ENCODE results near the gene DCD. TPM values are rescaled to one million over a fixed set of nuclear protein-coding genes. Genes with fewer than 3 reads are reported as not detected.
"Not testable (repeated sequence)": the region's sequence is repeated elsewhere in the genome, so short reads cannot be mapped to it uniquely, and the experiment has no call there.

DCD gene
- total RNA-seq, 1 experiment from 2014 or later = not detected

DNA sequence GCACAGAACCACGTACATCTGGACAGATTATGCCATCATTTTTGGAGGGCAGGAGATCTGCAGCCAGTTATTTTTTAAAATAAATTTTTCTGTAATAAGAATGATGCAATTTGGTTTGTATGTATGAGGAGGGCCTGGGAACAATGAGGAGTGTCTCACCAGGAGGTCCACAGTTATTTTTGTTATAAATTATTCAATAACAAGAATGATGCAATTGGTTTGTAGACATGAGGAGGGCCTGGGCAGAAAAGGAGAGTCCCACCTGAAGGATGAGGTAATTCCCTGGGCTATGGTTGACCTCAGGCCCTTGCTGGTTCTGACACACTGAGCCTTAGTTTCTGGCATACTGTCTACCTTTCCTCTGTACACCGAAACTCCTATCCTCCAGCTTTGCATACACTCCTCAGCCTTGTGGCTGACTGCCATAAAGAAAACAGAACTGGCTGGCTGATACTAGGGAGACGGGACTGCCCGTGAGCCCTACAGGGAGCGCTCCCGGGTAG lies 9.0 kb upstream of the DCD start:
- DNase-seq (ENCODE audit: extremely low read depth, low read depth) = no peak

DNA sequence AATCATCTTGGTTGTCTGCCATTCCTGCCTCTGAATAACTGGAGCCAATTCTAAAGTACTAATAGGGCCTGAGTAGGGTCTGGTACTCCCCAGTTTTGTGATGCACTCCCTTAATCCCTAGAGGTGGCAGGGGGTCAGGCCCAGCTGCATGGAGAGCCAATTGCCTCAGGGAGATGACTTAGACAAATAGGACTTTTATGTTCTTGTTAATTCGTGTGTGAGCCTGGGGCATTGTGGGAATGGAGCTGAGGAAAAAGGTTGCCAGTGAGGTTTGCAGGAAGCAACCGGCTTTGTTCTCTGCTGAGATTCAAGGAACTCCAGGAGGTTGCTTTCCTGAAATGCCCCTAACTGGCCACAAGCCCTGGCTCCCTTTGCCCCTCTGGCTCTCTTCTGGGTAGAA lies 6.8 kb upstream of the DCD start:
- no peak for DNase-seq (ENCODE audit: extremely low read depth, low read depth)

DNA sequence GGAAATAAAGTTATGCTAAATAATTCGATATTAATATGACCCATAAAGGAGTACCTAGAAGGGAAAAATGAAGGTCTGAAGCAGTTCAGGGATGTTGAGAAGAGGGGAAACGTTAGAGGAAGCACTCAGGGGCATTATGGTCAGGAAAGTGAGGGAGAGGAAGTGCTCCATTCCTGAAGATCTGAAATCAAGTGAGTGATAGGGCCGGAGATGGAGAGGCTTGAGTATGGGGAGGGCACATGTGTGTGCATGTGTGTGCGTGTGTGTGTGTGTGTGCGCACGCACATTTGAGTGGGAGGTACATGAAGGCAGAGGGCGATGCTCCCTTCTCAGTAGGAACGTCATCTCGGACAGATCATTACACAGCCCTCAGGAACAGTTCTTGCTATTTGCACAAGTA lies 4.9 kb upstream of the DCD start:
- no peak for DNase-seq (ENCODE audit: extremely low read depth, low read depth)

DNA sequence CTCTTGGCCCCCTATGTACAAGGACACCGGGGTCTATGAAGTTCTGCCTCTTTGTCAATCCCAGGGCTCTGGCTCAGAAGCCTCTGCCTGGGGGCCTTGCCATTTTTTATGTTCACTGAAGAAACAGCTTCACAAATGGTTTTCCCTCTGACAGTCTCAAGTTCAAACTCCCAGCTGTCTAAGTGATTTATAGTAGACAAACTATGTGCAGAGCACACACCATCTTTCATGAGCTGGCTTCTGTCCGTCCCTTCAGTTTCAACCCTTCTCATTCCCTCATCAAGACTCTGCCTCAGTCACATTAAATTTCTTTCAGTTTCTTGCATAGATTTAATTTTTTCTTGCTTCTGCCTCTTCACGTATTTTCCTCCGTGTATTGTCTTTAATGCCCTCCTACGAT lies 2.7 kb upstream of the DCD start:
- no peak for DNase-seq (ENCODE audit: extremely low read depth, low read depth)

DNA sequence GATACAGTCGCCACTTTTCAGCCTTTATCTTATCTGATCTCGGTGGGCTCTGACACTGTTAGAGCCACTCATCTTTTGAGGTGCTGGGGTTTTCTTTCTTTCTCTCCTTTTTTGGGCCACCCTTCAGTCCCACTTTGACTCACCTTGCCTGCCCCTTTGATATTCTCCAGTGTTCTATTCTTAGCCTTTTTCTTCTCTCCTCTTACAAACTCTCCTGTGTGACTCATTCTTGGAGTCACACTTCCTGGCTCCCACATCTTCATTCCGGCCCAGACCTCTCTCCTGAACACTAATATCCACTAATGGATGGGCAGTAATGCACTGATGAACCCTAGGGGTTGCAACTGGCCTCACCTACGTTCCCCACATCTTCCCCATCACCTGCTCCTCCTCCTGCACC lies 2.2 kb upstream of the DCD start:
- no peak for DNase-seq (ENCODE audit: extremely low read depth, low read depth)

DNA sequence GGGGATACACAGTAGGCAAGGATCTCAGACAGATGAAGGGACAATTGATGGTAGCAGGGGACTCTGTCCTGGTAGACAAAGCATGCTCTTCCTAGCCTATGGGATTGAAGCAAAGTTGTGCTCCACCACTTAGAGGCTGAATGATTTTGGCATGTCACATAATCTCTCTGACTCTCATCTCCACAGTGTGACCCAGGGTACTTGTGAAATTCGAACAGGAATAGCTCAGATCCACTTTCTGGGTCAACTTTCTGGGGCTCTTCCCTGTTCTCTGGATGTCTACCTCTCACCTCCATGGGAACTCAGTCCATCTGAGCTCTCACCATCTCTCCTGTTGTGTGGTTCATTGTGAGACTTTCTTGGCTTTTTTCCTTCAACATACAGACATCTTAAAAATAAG lies 1.7 kb upstream of the DCD start:
- no peak for DNase-seq (ENCODE audit: extremely low read depth, low read depth)

DNA sequence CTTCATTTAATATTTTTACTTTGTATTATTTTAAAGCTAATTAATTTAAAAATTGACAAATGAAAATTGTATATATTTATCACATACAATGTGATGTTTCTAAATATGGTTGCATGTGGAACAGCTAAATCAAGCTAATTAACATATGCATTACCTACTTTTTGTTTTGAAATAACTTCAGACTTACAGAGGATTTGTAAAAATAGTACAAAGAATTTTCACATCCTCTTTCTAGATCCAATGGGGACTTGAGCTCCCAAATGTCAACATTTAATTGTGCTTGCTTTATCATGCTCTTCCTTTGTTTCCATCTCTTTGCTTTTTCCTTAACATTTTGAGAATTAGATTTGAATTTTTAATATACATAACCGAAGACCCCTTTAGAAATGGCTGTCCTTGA lies 6.6 kb downstream of the DCD start:
- no peak for DNase-seq (ENCODE audit: extremely low read depth, low read depth)

DNA sequence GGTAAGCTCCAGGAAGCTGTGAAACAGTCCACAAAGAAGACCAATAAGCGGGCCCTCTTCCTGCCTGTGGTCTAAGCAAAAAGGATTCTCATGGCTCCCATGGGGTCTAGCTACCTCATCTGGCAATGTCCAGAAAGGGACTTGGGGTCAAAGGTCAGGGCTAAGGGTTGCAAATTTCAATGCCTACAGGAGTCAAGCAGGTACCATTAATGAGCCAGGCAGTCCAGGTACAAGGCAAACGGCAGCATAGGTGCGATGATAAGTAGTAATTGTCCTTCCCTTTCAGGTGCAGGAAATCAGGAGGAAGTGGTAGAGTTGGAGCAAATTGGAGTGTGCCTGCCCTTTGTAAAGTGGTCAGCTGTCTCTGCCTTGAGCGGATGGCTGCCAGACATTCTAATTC lies 7.1 kb downstream of the DCD start:
- no peak for DNase-seq (ENCODE audit: extremely low read depth, low read depth)

DNA sequence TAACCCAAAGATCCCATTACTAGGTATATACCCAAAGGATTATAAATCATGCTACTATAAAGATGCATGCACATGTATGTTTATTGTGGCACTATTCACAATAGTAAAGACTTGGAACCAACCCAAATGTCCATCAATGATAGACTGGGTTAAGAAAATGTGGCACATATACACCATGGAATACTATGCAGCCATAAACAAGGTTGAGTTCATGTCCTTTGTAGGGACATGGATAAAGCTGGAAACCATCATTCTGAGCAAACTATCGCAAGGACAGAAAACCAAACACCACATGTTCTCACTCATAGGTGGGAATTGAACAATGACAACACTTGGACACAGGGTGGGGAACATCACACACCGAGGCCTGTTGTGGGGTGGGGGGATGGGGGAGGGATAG lies 9.1 kb downstream of the DCD start:
- not testable (repeated sequence) for DNase-seq (ENCODE audit: extremely low read depth, low read depth)

DNA sequence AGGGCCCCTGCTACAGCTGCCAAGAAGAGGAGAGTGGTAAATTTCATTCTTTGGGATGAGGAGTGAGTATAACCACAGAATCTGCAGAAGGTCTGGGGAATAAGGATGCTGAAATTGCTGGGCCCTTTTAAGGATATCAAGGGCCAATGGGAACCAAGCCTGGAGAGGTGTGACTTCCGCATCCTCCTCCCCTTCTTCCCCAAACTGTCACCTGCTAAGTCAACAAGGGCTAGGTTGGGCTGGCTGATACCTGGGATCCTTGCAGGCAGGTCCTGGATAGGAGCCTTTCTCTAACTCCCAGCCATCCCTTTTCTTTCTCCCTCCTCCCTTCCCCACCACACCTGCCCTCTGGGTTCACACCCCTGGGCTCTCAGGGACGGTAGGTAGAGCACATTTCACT lies 13.4 kb downstream of the DCD start, which contains the start of gene LACRT:
Gene LACRT, minus strand, starts transcription at position 101 of the 400 bp plus-strand sequence. Its CDS starts 54 bp downstream, at position 47.
- no peak for DNase-seq (ENCODE audit: extremely low read depth, low read depth)

DNA sequence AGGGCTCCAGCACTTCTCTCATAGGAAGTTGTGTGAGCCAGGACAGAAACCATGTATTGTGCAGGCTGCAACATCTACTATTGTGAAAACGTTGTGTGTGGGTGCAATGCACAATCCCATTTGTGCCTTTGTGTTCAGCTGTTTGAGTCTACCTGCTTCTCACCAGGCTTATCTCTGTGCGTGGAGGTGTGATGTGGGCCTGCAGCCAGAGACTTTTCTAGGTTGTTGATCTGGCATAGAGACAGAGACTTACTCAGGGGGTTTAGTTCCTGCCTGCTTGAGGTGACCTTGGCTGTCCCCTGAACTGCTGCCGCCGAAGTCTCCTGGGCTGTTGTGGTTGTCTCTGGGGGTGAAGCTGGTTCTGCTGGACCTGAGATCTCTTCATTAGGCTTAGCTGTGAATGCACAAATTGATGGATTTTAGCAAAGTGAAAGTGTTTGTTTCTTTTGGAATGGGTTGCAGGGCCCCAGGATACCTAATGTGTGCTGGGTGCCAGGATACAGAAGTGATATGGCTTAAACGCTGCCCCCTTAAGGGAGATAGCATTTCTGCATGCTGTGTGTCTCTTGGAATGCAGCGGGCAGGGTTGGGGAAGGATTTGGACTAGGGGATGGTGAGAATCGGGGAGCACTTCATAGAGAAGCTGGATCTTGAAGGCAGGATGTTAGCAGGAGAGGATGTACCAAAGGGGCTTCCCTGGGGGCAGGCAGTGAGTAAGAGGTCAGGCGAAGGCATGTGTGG lies 16.0 kb downstream of the DCD start:
- DNase-seq (ENCODE audit: extremely low read depth, low read depth) = no peak

DNA sequence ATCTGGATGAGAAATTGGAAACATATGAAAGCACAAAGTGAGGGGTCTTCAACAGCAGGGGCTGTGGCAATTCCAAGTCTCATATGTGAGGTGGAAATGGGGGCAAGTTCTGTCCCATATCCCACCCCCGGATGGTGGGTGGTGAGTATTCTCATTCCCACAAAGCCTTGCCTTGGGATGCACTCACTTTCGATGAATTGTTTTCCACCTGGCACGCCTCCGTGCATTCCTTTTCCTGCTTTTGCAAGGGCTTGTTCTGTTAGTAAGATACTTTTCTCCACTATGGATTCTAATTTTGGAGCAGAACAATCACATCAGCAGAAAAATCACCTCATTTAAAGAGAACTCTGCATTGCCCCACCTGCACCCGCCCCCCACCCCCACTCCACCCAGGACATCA lies 16.6 kb downstream of the DCD start:
- no peak for DNase-seq (ENCODE audit: extremely low read depth, low read depth)

DNA sequence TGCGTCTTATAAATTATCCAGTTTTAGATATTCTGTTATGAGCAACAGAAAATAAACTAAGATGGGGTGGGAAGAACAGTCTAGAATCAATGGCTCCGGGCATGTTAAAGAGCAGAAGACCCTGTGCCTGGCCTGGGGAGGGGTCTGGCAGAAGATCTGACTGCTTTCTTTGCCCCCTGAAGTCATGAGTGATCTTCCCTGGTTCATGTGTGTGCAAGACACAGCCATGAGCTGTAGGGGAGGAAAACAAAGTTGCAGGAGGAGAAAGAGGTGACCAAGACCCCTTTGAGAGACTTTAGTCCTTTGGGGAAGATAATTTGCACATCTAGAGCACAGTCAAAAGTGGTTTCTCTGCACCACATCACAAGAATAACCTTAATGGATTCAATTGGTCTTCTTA lies 18.2 kb downstream of the DCD start:
- no peak for DNase-seq (ENCODE audit: extremely low read depth, low read depth)

DNA sequence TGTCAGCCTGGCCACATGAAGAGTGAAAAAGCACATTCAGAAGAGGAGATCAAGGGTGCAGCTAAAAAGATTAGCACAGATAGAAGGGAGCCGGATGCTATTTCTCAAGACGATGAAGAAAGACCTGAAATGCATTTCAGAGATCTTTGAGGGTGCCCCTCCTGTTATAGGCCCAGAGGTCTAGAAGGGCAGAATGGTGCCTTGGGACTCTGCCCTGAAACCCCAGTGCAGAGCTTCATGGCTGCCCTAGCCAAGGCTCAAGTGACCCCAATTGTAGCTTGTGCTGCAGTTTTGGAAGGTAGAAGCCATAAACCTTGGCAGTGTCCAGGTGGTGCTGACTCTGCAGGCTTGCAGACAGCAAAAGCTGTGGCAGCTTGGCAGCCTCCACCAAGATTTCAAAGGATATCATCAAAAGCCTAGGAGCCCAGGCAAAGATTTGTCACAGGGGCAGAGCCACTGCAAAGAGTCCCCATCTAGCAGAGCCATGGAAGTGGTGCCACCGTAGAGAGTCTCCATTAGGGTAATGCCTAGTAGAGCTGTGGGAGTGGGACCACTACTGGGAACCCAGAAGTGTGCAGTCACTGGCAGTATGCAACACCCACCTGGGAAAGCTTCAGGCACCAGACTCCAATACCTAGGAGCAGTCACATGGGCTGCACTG lies 19.8 kb downstream of the DCD start:
- no peak for DNase-seq (ENCODE audit: extremely low read depth, low read depth)

DNA sequence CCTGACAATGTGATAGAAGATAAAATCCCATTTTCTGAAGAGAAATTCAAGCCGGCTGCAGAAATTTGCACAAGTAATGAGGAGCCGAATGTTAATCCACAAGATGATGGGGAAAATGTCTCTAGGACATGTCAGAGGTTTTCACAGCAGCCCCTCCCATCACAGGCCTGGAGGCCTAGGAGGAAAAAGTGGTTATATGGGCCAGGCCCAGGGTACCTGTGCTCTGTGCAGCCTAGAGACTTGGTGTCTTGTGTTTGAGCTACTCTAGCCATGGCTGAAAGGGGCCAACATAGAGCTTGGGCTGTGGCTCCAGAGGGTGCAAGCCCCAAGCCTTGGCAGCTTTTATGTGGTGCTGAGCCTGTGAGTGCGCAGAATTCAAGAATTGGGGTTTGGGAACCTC lies 20.9 kb downstream of the DCD start:
- no peak for DNase-seq (ENCODE audit: extremely low read depth, low read depth)

DNA sequence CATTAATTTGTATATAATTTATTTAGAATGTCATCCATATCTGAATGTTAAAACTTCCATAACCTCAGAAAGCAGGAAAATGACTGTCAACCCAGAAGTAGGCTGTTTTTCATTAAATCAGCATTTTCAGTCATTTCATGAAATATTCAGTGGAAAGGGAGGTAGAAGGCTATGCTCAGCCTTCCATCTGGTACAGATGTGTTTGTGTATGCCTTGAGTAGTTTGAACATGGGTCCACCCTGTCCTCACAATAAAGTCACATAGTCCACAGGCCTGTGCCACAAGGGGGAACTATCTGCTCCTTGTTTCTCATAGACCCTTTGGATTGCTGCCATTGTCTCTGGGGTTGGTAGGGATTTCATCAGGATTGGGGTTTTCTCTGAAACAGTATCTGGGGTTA lies 22.6 kb downstream of the DCD start:
- DNase-seq (ENCODE audit: extremely low read depth, low read depth) = no peak

DNA sequence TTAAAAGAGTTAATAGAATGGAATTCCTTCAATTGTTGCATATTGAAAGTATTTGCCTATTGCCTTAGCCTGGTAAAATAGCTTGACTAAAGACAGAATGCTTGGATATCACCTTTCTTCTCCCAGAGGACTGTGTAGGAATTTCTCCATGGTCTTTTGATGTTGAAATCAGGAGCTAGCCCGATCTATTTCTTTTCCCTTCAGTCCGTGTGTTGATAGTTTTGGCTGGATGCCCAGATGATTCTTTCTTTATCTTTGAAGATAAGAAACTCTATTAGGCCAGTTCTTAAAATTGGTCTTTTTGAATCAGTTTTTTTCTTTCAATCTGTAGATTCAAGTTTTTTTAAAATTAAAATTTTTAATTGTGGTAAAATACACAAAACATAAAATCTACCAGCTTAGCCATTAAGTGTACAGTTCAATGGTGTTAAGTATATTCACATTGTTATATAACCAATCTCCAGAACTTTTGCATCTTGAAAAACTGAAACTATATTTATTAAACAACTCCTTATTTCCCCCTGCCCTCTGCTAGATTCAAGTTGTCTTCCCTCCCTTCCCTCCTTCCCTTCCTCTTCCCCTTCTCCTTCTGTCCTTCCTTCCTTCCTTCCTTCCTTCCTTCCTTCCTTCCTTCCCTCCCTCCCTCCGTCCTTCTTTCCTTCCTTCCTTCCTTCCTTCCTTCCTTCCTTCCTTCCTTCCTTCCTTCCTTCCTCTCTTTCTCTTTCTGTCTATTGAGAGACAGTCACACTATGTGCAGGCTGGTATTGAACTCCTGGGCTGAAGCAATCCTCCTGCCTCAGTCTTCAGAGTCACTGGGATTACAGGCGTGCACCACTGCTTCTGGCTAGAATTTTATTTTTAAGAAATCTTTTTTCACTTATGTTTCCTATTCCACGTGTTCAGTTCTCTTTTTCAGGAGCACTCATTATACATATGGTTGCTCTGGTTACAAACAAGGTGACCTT lies 23.6 kb downstream of the DCD start:
- DNase-seq (ENCODE audit: extremely low read depth, low read depth) = no peak

DNA sequence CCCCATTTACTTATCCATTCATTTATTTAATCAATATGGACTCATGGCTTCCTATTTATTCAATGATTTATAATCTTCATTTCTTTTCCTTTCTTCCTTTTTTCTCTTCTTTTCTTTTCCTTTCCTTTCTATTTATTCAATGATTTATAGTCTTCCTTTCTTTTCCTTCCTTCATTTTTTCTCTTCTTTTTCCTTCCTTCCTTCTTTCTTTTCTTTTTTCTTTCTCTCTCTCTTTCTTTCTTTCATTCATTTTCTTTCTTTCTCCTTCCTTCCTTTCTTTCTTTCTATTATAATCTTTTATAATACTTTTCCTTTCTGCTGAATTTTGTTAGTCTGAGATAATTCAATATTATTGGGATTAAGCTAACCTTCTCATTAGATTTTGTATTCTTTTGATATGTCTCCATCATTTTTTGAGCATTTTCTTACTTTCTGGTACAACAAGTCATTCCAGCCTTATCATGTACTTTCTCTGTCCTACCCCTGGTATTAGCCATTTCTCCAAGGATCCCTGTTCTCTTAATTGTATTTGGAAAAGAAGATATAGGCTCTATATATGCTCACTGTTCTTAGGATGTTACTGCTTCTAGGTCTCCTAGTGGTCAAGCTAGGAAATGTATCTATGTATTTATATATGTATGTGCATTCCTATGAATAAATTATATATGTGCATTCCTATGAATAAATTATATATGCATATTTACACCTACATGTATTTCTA lies 25.5 kb downstream of the DCD start:
- no peak for DNase-seq (ENCODE audit: extremely low read depth, low read depth)

DNA sequence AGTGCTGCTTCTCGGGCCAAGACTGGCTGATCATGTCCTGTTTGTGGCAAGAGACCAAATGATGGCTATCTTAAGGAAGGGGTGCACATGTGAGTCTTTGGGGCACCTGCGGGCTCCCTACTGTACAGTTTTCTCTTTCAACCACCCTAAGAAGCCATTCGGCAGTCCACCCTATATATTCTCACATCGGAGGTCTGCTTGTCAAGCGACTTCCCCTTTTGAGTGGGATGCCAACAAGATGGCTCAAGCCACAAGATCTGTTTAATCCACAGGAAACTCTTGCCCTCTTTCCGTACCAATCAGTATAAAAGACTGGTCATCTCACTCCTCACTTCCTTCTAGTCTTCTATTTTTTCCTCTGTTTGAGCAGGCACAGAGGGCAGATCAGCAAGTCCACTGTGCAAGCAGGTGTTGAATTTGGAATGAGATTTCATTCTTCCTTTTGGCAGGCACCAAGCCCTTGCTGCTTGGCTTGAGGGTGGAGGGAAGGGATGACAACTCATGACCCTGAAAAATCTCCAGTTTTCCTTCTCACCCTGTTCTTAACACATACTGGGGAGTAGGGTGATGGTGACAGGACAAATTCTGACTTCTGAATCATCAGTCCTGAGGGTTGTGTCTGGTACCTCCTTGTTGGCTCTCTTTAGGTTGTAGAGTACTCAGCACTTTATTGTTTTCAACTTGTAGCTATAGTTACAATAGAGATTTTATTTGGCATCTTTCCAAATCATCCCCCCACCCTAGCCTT lies 31.1 kb downstream of the DCD start:
- DNase-seq (ENCODE audit: extremely low read depth, low read depth) = no peak

DNA sequence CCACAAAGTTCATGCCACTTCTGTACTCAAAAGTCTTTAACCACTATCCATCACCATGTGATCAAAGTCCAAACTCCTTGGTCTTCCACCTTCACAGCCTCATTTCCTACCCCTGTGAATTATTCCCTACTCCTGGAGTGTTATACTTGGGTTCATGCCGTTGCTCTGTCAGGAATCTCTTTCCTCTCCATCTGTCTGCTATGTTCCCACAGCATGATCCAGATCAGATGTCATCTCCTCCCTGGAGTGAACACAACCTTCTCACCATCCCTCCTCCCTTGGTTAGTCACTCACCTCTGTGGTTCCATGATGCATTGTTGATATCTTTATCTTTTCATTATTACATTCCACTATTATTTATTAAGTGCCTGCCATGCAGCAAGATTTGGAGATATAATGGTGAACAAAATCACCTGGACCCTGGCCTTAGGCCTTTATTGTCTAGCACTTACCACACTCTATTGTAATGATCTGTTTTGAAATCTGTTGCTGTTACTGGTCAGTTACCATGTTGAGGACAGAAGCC lies 35.9 kb downstream of the DCD start:
- DNase-seq (ENCODE audit: extremely low read depth, low read depth) = no peak

Data from NCI-H460 (cell line).